SH-SY5Y (cell line): Measurements from ENCODE around the gene MRGPRX4.

Source experiments
- GATA2 ChIP-seq: IDR thresholded peaks from 2 replicates; pipeline ENCODE4 v1.6.1; 2011; ENCODE audit warnings: mild to moderate bottlenecking, low read depth, low read length
- GATA3 ChIP-seq: IDR thresholded peaks from 2 replicates; pipeline ENCODE4 v1.6.1; 2011; ENCODE audit warnings: low read depth, mild to moderate bottlenecking, low read length, moderate library complexity

- TF ChIP-seq GATA2 (no peak), GATA3 (no peak)
These were observed 28.4 kb upstream of the MRGPRX4 start for GRCh38 chr11:18144243-18144642.
